ENCODE results near the gene PACS1.
"Not testable (repeated sequence)": the region's sequence is repeated elsewhere in the genome, so short reads cannot be mapped to it uniquely, and the experiment has no call there.

PACS1 gene

GRCh38 chr11:66076561-66076960, 6.5 kb downstream of the PACS1 start:
- no peak for DNase-seq

GRCh38 chr11:66077927-66078326, 7.9 kb downstream of the PACS1 start:
- no peak for DNase-seq

GRCh38 chr11:66078949-66079348, 8.9 kb downstream of the PACS1 start:
- peak; percentile 60 for DNase-seq

GRCh38 chr11:66080055-66080817, 10.2 kb downstream of the PACS1 start:
- peak; percentile 89 for DNase-seq

GRCh38 chr11:66081505-66081904, 11.4 kb downstream of the PACS1 start:
- DNase-seq = peak; percentile 89

GRCh38 chr11:66082946-66083698, 13.1 kb downstream of the PACS1 start:
- DNase-seq = peak; percentile 15

GRCh38 chr11:66083767-66084166, 13.7 kb downstream of the PACS1 start:
- DNase-seq = no peak

- no peak for DNase-seq
Measured at GRCh38 chr11:66084821-66085475, 14.9 kb downstream of the PACS1 start.

- DNase-seq = no peak
Measured at GRCh38 chr11:66087148-66087908, 17.3 kb downstream of the PACS1 start.

GRCh38 chr11:66089067-66089466, 19.0 kb downstream of the PACS1 start:
- no peak for DNase-seq

GRCh38 chr11:66090288-66090687, 20.2 kb downstream of the PACS1 start:
- no peak for DNase-seq

- DNase-seq = not testable (repeated sequence)
Measured at GRCh38 chr11:66092125-66092524, 22.1 kb downstream of the PACS1 start.

GRCh38 chr11:66099746-66100145, 29.7 kb downstream of the PACS1 start:
- not testable (repeated sequence) for DNase-seq

GRCh38 chr11:66100272-66101065, 30.4 kb downstream of the PACS1 start:
- peak; percentile 81 for DNase-seq

- DNase-seq = no peak
Measured at GRCh38 chr11:66101066-66101464, 31.0 kb downstream of the PACS1 start.

GRCh38 chr11:66104057-66104638, 34.1 kb downstream of the PACS1 start:
- DNase-seq = no peak

GRCh38 chr11:66106786-66107599, 36.9 kb downstream of the PACS1 start:
- no peak for DNase-seq

GRCh38 chr11:66107600-66108510, 37.8 kb downstream of the PACS1 start:
- DNase-seq = no peak

- no peak for DNase-seq
Measured at GRCh38 chr11:66109294-66109693, 39.2 kb downstream of the PACS1 start.

- DNase-seq = no peak
Measured at GRCh38 chr11:66111158-66111557, 41.1 kb downstream of the PACS1 start.

All from CD4-positive, alpha-beta T cell treated with Interleukin-17A for 4 hours (primary cell).